GM12891 (cell line): ENCODE measurements around the gene SEPTIN11.

Experiments used
- POLR2A ChIP-seq: IDR thresholded peaks from 2 replicates; pipeline ENCODE4 v1.6.1; 2011; ENCODE audit warnings: low read depth, low read length, control low read depth
- POLR2AphosphoS5 ChIP-seq: IDR thresholded peaks from 2 replicates; pipeline ENCODE4 v1.6.1; 2011; ENCODE audit warnings: low read depth, low read length, control low read depth

DNA sequence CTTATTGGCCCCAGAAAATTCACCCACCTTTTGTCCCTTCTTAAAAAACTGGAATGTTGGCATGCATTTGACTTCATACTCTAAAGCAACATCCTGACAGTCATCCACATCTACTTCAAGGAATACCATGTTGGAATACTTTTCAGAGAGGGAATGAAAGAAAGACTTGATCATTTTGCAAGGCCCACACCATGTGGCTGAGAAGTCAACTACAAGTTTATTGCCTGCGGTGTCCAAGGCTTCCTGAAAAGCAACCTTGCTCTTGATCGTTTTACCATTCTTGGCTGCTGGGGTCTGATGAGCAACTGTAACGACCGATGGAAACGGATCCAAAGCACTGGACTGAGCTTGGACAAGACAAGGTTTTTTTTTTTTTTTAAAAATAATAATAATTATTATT is 9.3 kb downstream of the SEPTIN11 start:
- TF ChIP-seq POLR2A (no peak), POLR2AphosphoS5 (no peak)
